GM12878 (cell line): ENCODE results near the gene SPRED2. TPM values are rescaled to one million over a fixed set of nuclear protein-coding genes. Genes with fewer than 3 reads are reported as not detected.
A peak's percentile ranks its signal among the peaks of the same experiment; 100 is the strongest.

ENCODE experiments used
- ATAC-seq: fragments of 200-7000 bp; cut with Tn5 transposase; 3 replicates; pipeline ENCODE4 v1.9.1; 2020; ENCODE audit warnings: mild to moderate bottlenecking, moderate library complexity
- BruUV-seq: library from RNA; stranded (reverse); fragments of 400-500 nt; replicated peaks from 2 replicates; lab custom pipeline; 2021; lab: Mats Ljungman, UMichigan
- CTCF ChIA-PET: fragments of 300-600 bp; sonication (Branson Sonifier 250); formaldehyde crosslinking; extraction: SDS; loops from one replicate; lab custom pipeline; 2021; ENCODE audit warnings: inconsistent platforms; lab: Yijun Ruan, JAX
- POLR2A ChIA-PET: fragments of 350-600 bp; formaldehyde crosslinking; extraction: SDS; loops from one replicate; lab custom pipeline; 2021; ENCODE audit warnings: inconsistent platforms; lab: Charles Lee
- RAD21 ChIA-PET: fragments of 300-600 bp; sonication (Branson Sonifier 250); formaldehyde crosslinking; loops from one replicate; lab custom pipeline; 2023; ENCODE audit warnings: antibody characterized with exemption; ENCODE audit not compliant: unreplicated experiment; lab: Charles Lee
- SMC1A ChIA-PET: fragments of 300-600 bp; sonication (Branson Sonifier 250); formaldehyde crosslinking; loops from one replicate; lab custom pipeline; 2023; ENCODE audit not compliant: unreplicated experiment, uncharacterized antibody; lab: Charles Lee
- DNase-seq: peaks from one replicate; pipeline ENCODE4 v3.0.0-alpha.2; 2011; ENCODE audit warnings: low read depth, low spot score
- FAIRE-seq: peaks from 3 replicates; lab custom pipeline; 2011; peaks lifted over from hg19 to GRCh38; lab: Jason Lieb, UNC
- H2AFZ ChIP-seq: 2 replicates; pipeline ENCODE4 v1.6.0; 2011; ENCODE audit warnings: low read depth, low read length, control low read depth; ENCODE audit not compliant: control insufficient read depth
- H3K27ac ChIP-seq: 2 replicates; pipeline ENCODE4 v1.5.1; 2011; ENCODE audit warnings: control low read depth; ENCODE audit not compliant: control insufficient read depth, insufficient read depth
- H3K27me3 ChIP-seq, 2 experiments: replicated peaks in 1 of 2; 2 replicates each; pipeline versions ENCODE4 v1.6.0 to v1.6.1; 2011; ENCODE audit warnings: low read length in 1 of 2; ENCODE audit not compliant: control insufficient read depth in 2 of 2, insufficient read depth in 2 of 2
- H3K36me3 ChIP-seq, 2 experiments: 2 replicates each; pipeline ENCODE4 v1.5.1; 2011; ENCODE audit warnings: low read length in 1 of 2; ENCODE audit not compliant: control insufficient read depth in 2 of 2, insufficient read depth in 2 of 2
- H3K4me1 ChIP-seq: 2 replicates; pipeline ENCODE4 v1.6.1; 2011; ENCODE audit warnings: mild to moderate bottlenecking, low read length, moderate library complexity, mixed read lengths; ENCODE audit not compliant: control insufficient read depth, insufficient read depth
- H3K4me2 ChIP-seq: 2 replicates; pipeline ENCODE4 v1.6.0; 2011; ENCODE audit warnings: control low read depth; ENCODE audit not compliant: control insufficient read depth, insufficient read depth
- H3K4me3 ChIP-seq: fragments of 200-600 bp; sonication (generic); 2 replicates; pipeline ENCODE4 v1.5.1; 2016
- H3K79me2 ChIP-seq: 2 replicates; pipeline ENCODE4 v1.6.0; 2011; ENCODE audit warnings: low read length; ENCODE audit not compliant: control insufficient read depth, insufficient read depth
- H3K9ac ChIP-seq: 2 replicates; pipeline ENCODE4 v1.8.0; 2011; ENCODE audit warnings: low read length, control low read depth, mixed read lengths; ENCODE audit not compliant: control insufficient read depth, insufficient read depth
- H3K9me3 ChIP-seq: replicated peaks from 3 replicates; pipeline ENCODE4 v1.5.1; 2011; ENCODE audit warnings: mild to moderate bottlenecking, low read length; ENCODE audit not compliant: control insufficient read depth, insufficient read depth
- H4K20me1 ChIP-seq: 2 replicates; pipeline ENCODE4 v1.6.0; 2011; ENCODE audit not compliant: control insufficient read depth, insufficient read depth
- JUNB ChIP-seq: IDR thresholded peaks from 2 replicates; pipeline ENCODE4 v1.6.1; 2016; ENCODE audit warnings: antibody characterized with exemption, mild to moderate bottlenecking
- RUNX3 ChIP-seq: IDR thresholded peaks from 2 replicates; pipeline ENCODE4 v1.6.1; 2012; ENCODE audit warnings: low read length, inconsistent platforms
- SPI1 ChIP-seq: IDR thresholded peaks from 2 replicates; pipeline ENCODE4 v1.6.1; 2011; ENCODE audit warnings: low read depth, mild to moderate bottlenecking, low read length, moderate library complexity, borderline replicate concordance; ENCODE audit not compliant: insufficient read depth
- ZBED1 ChIP-seq: IDR thresholded peaks from 2 replicates; pipeline ENCODE4 v1.6.1; 2016; ENCODE audit warnings: borderline replicate concordance
- WGBS: methylation state at CpG from one replicate; pipeline ENCODE4 v1.1.6; 2016; ENCODE audit warnings: low lambda C conversion rate; ENCODE audit not compliant: insufficient replicate concordance, insufficient coverage; ENCODE audit errors: missing lambda C conversion rate; 5-methylcytosine and 5-hydroxymethylcytosine counted together
- in situ Hi-C: fragments of 300-500 bp; cut with MboI; formaldehyde crosslinking; loops from 9 replicates; pipeline ENCODE4 v1.14.3; 2018; ENCODE audit warnings: mixed read lengths
- intact Hi-C: fragments of 100-400 bp; cut with micrococcal nuclease; formaldehyde crosslinking; loops from one replicate; pipeline ENCODE4 v1.14.2; 2022; ENCODE audit not compliant: unreplicated experiment
- polyA plus RNA-seq, 11 experiments: library from polyadenylated mRNA; depleted of rRNA in 4 of 11; unstranded in 6 of 11; stranded (reverse) in 5 of 11; fragments of >200 nt; fragmentation: Nextera tagmentation in 4 of 11; fragmentation: Illumina TruSeq in 1 of 11; extraction: Ambion mirVana in 4 of 11; extraction: Trizol in 1 of 11; gene quantifications; 1 replicate in 1 of 11; 2 replicates in 10 of 11; pipeline versions ENCODE4 v1.2.1 to v1.2.3, GENCODE V29; 2011 to 2016; ENCODE audit warnings: inconsistent platforms in 2 of 11, missing spikeins in 2 of 11, low read depth in 1 of 11
- total RNA-seq, 4 experiments: library from RNA; depleted of rRNA in 3 of 4; stranded (reverse); fragments of >200 nt in 3 of 4; fragmentation: Illumina TruSeq in 1 of 4; extraction: Trizol in 1 of 4; gene quantifications; 2 replicates each; pipeline versions ENCODE4 v1.2.1 to v1.2.3, GENCODE V29; 2013 to 2021

SPRED2 gene
- total and polyA plus RNA-seq, 10 of the 15 experiments (the other 5 are each of a cell fraction or from before 2014, with no cell fraction given): 3.0 to 23.9 (median 9.7) TPM

- Histone ChIP-seq H3K79me2 (no peaks in the 10 kb centered on the region; the same call in 1 of the 2 replicates), H3K36me3 (no peaks in the 10 kb centered on the region), H3K9me3 (no peaks in the 10 kb centered on the region), H3K9ac (no peak overlapping the region), H2AFZ (no peak overlapping the region), H3K27ac (no peak overlapping the region), H3K4me1 (peaks cover 33% of the 10 kb centered on the region), H3K27me3 (no peaks in the 10 kb centered on the region), H4K20me1 (no peaks in the 10 kb centered on the region), H3K4me2 (no peak overlapping the region), H3K4me3 (no peak overlapping the region)
- in situ Hi-C loops: no loop called here
- SMC1A ChIA-PET: interaction anchor here (1.0 to 2.3 kb wide), 6 partner anchors 12 to 52 kb away, joined by 3 to 6 read pairs (median 5); no protein-coding TSS in a partner anchor
- BruUV-seq: no TSS peak
- ATAC-seq (peak; percentile 47), FAIRE-seq (no peak), DNase-seq (no peak)
- intact Hi-C loops: no loop called here
- CTCF ChIA-PET: interaction anchor here (3.3 kb wide), 1 partner anchor 9 kb away, joined by 16 read pairs; no protein-coding TSS in a partner anchor
- WGBS: 29% methylated on average over 2 of the region's 2 CpGs
- RAD21 ChIA-PET: interaction anchor here (1.0 to 1.9 kb wide), 4 partner anchors 10 to 42 kb away, joined by 3 to 5 read pairs (median 5); no protein-coding TSS in a partner anchor
- TF ChIP-seq RUNX3 (peak; percentile 34; the same call in 1 of the 2 replicates), SPI1 (no peak), JUNB (0 out of 2 replicates have a peak, but pooled peaks have one; percentile 18), ZBED1 (no peak)
- TF ChIP-seq, all 136 proteins: peak for 2
- POLR2A ChIA-PET: interaction anchor here (1.0 to 1.3 kb wide), 3 partner anchors 11 to 21 kb away, joined by 3 read pairs; no protein-coding TSS in a partner anchor
These were observed 67.2 kb downstream of the SPRED2 start for GRCh38 chr2:65364986-65365733.
